NCI-H2196 (cell line): ENCODE measurements around the gene BPHL.
A peak's percentile ranks its signal among the peaks of the same experiment; 100 is the strongest.
"Not testable (repeated sequence)": the region's sequence is repeated elsewhere in the genome, so short reads cannot be mapped to it uniquely, and the experiment has no call there.

ENCODE experiments used
- DNase-seq: peaks from one replicate; lab custom pipeline; 2025; ENCODE audit not compliant: unreplicated experiment; lab: John Stamatoyannopoulos, UW

BPHL gene

DNA sequence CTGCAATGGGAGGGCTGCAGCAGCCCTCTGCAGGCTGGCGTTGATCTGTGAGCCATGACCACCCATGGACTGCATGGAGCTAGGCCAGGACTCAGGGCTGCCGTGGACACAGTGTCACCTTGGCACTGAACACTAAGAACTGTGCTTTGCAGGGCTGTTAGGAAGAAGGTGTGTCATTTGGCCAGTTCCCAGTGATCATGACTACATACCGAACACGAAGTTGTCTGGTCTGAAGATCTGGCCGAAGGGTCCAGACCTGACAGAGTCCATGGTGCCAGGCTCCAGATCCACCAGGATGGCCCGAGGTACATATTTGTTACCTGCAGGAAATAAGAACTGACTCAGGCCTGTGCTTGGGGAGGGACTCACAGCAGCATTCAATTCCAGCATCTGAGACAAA lies 36.9 kb downstream of the BPHL start:
- not testable (repeated sequence) for DNase-seq

DNA sequence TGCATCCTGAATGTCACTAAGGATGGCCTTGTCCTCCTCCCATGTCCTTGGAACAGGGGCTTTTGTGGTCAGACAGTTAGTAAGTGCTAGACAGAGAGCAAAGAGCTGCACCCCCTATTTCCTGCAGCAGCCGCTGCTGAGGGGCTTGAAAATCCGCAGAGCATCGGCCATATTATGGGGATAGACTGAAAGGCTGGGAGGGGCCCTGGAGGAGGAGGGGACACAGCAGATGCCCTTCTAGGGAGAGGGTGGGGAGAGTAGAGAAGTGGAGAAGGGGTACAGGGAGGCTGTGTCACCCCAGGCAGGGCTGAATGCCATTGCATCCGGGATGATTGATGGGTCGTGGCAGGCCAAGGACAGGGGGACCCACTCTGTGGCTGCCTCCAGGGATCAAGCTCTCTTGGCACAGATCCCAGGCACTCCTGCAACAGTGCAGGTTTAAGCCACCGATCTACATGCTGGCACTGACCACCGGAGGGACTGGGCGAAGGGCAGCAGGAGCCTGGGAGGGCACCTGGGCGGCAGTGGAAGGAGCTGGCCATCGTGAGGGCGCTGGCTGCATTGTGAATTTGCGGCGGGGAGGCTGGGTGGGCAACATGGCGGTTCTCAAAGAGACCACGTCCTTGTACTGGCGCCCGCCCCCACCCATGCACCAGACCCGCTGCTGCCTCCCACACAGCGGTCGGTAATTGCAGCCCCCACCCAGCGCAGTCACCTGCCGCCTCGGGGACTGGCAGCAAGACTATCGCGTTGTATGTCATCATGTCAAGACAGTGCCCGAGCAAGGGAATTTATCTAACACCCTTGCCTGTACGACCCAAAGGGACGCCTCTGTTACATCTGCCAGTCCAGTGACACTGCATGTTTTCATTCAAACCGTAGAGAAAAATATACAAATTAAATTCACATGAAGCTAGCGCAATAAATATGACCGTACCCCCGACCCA lies 37.9 kb downstream of the BPHL start:
- not testable (repeated sequence) for DNase-seq

DNA sequence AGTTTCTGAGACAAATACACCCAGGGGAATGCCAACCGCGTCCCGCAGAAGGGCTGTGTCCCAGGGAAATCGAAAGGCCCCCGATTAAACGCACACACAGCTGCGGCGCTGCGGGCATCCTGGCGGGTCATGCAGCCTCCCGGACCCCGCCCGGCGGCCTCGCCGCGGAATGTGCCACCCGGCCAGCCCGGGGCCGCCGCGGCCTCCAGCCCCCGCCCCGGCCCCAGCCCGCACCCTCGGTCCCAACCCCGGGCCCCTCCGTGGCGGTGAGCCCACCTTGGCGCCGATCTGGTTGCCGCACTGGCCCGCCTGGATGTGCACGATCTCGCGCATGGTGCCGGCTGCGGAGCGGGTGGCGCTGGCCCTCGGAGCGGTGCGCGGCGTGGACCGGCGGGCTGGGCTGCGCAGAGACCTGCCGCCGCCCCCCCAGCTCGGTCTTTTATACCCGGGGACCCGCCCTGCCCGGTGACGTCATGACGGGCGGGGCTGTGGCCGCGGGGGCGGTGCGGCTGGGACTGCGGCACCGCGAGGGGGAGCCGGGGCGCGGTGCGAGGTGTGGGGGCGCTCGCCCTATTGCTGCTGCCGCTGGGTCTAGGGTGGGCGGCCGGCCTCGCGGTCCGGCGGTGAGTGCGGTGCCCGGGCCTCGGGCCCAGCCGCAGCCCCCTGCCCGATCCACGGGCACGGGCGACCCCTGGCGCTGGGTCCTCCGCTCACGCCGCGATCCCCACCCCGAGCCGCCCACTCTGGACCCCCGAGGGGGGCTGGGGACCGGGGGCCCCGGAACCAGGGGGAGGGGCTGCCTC lies 38.8 kb downstream of the BPHL start, which contains the start of gene TUBB2A:
Gene TUBB2A (minus strand): TSS at position 414 of the 803 bp plus-strand sequence. CDS start 81 bp downstream, at position 333.
- DNase-seq: peak; percentile 77

DNA sequence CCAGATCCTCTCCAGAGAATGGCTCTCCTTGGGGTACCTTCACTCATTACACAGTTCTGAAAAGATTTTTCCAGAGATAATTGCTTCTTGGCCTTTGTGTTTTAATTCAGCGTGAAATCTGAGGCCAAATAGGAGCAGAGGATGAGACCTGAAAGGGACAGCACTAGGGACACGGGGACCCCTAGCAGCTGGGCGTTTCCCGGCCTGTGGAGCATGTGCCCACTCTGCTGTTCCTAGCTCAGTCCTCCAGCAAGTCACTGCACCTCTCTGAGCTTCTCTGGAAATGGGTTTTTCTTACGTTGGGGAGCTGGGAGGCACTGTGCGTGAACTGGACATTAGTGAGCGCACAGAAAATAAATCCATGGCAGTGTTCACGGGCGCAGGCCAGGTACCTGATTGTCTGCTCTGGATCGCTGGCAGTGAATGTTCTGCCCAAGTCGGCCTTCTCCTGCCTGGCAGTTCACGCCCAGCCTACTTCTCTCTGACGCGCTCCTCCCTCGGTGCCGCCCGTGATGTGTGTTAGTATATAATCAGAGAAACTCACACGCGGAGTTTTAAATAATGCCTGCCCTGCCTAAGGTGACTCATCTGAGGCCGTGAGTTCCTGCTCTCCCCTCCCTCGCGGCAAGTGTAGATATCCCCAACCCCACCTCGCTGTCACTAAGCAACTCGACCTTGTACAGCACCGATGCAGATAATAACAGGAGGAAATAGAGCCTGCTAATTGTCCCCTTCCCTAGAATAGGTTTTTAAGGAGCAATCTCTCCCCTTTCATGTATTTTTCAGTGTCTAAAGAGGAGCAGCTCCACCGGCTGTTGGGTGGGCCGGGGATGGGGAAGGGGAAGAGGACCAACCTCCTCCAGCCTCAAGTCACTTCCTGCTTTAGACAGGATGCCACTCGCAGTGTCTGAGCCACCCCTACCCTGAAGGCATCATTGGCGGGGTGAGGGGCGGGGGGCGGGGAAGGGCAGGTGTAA lies 41.6 kb downstream of the BPHL start:
- peak; percentile 64 for DNase-seq

DNA sequence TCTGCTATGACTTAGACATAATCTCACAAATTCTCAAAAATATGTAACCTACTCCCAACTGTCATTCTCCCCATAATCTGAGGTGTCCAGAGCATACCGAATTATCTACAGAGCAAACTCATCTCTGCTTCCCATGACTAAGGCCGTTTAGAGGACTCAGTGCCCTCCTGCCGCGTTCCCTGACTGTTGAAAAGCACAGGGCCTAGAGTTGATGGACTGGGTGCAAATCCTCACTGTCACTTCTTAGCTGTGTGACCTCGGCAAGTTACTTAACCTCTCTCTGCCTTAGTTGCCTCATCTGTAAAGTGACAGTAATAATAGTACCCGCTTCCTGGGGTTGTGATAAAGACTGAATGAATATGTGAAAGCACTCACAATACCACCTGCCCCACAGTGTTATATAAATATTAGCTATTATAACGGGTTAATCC lies 43.6 kb downstream of the BPHL start:
- no peak for DNase-seq

DNA sequence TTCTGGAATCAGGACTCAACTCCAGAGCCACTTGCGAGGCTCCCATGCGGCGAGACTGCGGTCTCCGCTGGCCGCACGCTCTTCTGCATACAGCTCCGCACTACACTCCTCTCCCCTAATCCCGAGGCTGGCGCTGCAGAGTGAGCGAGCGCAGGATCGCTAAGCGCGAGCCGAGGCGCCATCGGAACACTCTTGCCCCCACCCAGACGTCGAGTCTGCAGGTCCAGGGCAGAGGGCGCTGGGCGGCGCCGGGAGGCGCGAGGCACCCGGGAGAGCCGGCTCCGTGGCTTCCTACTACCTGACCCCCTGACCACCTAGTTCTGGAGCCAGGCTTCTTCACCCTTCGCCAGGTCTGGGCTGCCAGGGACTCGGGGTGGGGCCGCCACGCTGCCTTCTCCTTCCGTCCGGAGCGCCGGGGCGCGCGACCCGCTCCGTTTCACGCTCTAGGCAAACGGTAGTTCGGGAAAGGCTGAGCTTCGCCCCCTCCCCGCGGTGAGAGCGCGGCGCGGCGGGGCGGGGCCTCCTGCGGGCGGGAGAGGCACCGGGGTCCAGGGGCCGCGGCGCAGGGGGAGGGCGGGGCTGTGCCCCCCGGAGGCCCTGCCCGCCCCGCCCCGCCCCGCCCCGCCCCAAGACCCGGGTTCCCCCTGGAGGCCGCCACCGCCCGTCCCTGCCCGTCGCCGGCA lies 44.2 kb downstream of the BPHL start:
- peak; percentile 74 for DNase-seq

DNA sequence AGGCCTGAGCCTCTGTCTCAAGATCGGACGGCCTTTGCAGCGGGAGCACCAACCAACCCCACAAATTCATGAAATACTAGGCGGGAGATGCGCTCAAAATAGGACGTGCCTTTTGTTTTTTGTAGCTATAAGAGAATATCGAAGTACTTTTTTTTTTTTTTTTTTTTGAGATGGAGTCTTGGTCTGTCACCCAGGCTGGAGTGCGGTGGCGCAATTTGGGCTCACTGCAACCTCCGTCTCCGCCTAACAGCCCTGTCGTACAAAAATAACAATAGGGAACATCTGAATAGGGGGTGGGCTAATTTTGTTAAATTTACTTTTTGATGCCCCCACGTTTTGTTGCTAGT lies 44.7 kb downstream of the BPHL start:
- no peak for DNase-seq

DNA sequence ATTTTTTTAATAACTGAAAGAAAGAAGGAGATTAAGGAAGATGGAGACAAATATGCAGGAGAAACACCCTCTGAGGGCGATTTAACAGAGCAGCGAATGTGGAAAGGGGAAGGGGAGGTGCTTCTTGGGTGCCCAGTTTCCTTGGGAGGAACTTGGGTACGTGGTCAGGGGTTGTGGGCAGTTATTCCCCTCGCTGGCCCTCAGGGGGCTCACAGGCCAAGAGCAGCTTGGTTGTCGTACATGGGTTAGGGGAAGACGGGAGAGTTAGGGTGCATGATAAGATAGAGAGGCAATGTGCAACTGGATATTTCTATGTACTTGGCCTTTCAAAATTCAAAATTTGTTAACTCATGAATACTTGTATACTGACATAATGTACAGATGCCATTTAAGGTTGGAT lies 45.9 kb downstream of the BPHL start:
- DNase-seq: no peak

DNA sequence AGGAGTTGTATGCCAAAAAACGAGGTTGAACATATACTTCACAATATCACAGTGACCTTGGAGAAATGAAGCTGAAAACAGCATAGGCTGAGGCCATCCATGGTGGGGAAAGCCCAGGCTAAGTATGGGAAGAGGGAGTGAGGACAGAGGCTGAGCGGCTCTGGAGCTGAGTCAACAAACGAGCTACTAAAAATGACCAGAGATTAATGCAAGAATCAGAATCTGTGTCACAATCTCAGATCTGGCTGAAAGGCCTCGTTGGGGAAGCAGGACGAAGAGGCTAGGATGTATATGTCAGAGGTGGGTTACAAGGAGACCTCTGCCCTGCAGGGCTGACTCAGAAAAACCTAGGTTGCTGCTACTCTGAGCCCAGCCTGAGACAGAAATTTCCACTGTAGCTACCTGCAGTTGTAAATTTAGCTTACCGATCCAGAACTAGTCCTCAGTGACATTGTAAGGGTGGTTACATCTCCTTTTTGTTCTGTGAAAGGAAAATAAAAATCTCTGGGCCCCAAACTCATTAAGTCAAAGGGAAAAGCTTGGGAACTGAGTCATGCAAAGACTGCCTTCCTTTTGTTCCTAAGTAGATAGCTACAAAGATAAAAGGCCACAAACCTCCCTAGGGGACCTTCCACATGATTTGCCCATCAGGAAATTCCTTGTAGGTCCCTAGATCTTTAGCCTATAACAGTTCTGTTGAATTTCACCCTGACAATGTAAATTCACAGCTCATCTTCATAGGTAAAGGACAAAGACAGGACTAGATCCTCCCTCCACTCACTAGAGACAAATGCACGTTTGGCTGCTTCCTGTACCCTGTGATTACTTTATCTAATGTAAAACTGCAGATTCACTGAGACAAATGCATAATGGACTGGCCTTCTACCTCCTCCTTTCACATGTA lies 47.4 kb downstream of the BPHL start:
- DNase-seq: no peak

DNA sequence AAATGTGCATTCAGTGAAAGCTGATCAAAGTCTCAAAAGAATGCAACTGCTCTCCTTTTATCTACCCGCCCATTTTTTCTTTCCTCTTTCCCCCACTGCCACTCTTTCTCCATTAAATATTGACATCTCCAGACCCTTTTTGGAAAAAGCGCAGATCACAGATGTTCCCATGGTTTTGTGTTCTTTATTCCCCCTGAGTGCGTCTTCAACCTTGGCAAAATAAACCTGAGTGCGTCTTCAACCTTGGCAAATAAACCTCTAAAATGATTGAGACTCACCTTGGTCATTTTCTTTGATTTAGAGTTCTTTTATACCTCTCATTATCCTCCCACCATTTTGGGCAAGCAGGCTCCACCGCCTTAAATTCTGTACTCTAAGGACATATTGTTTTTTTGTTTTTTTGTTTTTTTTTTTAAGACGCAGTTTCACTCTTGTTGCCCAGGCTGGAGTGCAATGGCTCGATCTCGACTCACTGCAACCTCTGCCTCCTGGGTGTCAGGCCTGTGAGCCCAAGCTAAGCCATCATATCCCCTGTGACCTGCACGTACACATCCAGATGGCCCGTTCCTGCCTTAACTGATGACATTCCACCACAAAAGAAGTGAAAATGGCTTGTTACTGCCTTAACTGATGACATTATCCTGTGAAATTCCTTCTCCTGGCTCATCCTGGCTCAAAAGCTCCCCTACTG lies 48.2 kb downstream of the BPHL start:
- DNase-seq: not testable (repeated sequence)

DNA sequence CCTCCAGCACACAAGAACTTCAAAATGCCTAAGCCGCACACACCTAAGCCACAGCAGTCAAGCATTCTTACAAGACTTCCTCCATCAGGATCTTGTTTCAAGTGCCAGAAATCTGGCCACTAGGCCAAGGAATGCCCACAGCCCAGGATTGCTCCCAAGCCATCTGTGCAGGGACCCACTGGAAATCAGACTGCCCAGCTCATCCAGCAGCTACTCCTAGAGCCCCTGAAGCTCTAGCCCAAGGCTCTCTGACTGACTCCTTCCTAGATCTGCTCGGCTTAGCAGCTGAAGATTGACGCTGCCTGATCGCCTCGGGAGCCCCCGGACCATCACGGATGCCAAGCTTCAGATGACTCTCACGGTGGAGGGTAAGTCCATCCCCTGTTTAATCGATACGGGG lies 49.5 kb downstream of the BPHL start:
- not testable (repeated sequence) for DNase-seq

DNA sequence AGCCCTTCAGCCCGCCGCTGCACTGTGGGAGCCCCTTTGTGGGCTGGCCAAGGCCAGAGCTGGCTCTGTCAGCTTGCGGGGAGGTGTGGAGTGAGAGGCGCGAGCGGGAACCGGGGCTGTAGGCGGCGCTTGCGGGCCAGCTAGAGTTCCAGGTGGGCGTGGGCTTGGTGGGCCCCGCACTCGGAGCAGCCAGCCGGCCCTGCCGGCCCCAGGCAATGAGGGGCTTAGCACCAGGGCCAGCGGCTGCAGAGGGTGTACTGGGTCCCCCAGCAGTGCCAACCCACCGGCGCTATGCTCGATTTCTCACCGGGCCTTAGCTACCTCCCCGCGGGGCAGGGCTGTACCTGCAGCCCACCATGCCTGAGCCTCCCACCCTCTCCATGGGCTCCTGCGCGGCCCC lies 52.2 kb downstream of the BPHL start:
- not testable (repeated sequence) for DNase-seq

DNA sequence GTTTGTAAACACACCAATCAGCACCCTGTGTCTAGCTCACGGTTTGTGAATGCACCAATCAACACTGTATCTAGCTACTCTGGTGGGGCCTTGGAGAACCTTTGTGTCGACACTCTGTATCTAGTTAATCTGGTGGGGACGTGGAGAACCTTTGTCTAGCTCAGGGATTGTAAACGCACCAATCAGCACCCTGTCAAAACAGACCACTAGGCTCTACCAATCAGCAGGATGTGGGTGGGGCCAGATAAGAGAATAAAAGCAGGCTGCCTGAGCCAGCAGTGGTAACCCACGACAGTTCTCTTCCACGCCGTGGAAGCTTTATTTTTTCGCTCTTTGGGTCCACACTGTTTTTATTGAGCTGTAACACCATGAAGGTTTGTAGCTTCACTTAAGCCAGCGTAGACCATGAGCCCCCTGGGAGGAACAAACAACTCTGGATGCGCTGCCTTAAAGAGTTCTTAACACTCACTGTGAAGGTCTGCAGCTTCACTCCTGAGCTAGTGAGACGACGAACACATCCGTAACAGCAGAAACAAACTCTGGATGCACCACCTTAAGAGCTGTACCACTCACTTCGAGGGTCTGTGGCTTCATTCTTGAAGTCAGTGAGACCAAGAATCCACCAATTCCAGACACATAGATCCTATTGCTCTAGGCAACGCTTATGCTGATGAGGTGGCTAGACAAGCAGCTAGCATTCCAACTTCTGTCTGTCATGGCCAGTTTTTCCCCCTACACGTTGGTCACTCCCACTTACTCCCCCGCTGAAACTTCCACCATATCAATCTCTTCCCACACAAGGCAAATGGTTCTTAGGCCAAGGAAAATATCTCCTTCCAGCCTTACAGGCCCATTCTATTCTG lies 53.0 kb downstream of the BPHL start:
- not testable (repeated sequence) for DNase-seq

DNA sequence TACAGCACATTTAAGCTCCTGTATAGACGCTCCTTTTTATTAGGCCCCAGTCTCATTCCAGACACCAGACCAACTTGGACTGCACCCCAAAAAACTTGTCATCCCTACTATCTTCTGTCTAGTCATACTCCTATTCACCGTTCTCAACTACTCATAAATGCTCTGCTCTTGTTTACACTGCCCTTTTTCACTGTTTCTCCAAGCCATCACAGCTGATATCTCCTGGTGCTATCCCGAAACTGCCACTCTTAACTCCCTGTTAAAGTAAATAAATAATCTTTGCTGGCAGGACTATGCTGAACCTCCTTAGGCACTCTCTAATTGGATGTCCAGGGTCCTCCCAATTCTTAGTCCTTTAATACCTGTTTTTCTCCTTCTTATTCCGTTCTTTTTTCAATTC lies 54.3 kb downstream of the BPHL start:
- not testable (repeated sequence) for DNase-seq

DNA sequence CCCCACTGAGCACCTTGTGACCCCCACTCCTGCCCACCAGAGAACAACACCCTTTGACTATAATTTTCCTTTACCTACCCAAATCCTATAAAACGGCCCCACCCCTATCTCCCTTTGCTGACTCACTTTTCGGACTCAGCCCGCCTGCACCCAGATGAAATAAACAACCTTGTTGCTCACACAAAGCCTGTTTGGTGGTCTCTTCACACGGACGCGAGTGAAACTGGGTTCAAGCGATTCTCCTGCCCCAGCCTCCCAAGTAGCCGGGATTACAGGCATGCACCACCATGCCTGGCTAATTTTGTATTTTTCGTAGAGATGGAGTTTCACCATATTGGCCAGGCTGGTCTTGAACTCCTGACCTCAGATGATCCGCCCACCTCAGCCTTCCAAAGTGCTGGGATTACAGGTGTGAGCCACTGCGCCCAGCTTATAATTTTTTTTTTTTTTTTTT lies 55.2 kb downstream of the BPHL start:
- not testable (repeated sequence) for DNase-seq

DNA sequence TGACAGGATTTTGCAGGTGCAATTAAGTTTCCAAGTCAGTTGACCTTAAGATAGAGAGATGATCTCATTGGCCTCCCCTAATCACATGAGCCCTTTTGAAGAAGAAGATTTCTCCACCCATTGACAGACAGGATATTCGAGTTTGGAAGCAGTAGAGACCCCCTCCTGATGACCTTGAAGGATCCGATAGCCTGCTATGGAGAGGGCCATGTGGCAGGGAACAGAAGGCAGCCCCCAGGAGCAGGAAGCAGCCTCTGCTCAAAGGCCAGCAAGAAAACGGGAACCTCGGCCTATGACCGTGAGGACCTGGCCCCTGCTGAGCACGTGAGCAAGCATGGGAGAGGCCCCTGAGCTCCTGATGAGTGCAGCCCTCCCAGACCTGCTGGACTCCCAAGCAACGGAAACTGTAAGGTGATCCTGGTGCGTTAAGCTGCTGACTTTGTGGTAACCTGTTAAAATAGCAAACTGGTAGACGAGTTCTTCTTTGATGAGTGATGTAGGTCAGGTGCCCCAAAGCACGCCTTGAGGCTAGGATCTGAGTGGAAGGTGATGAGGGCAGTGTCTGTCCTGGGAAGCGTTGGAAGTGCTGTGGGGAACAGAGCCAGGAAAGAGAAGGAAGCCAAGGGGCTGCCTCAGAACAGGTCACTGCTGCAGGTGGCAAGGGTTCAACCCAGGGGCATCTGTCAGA lies 57.3 kb downstream of the BPHL start:
- no peak for DNase-seq
